DND-41 (cell line): ENCODE data around the gene FAAP100.
A peak's percentile ranks its signal among the peaks of the same experiment; 100 is the strongest.
"Not testable (repeated sequence)": the region's sequence is repeated elsewhere in the genome, so short reads cannot be mapped to it uniquely, and the experiment has no call there.

Source experiments
- ATAC-seq: fragments of 200-7000 bp; cut with Tn5 transposase; 3 replicates; pipeline ENCODE4 v1.9.1; 2021; ENCODE audit warnings: low read depth; ENCODE audit not compliant: insufficient read depth
- DNase-seq: peaks from one replicate; pipeline ENCODE4 v3.0.0-alpha.2; 2020
- H2AFZ ChIP-seq: 2 replicates; pipeline ENCODE4 v1.6.0; 2012; ENCODE audit warnings: low read depth, low read length
- H3K27ac ChIP-seq: 2 replicates; pipeline ENCODE4 v1.5.1; 2012; ENCODE audit warnings: low read length, inconsistent platforms
- H3K27me3 ChIP-seq: fragments of 200-600 bp; sonication (generic); 2 replicates; pipeline ENCODE4 v1.6.0; 2012; ENCODE audit warnings: low read length, mild to moderate bottlenecking, inconsistent platforms; ENCODE audit not compliant: insufficient read depth, poor library complexity
- H3K36me3 ChIP-seq: 2 replicates; pipeline ENCODE4 v1.5.1; 2012; ENCODE audit warnings: low read length, inconsistent platforms; ENCODE audit not compliant: insufficient read depth
- H3K4me1 ChIP-seq: 2 replicates; pipeline ENCODE4 v1.5.1; 2012; ENCODE audit warnings: mild to moderate bottlenecking, low read length; ENCODE audit not compliant: insufficient read depth
- H3K4me2 ChIP-seq: 2 replicates; pipeline ENCODE4 v1.6.0; 2012; ENCODE audit warnings: mild to moderate bottlenecking, moderate library complexity, low read length, inconsistent platforms; ENCODE audit not compliant: insufficient read depth
- H3K4me3 ChIP-seq, 2 experiments: fragments of 200-600 bp in 1 of 2; shearing (Covaris generic) in 1 of 2; 2 replicates each; pipeline ENCODE4 v1.5.1; 2012 to 2016; ENCODE audit warnings: inconsistent platforms in 2 of 2, low read length in 2 of 2, mild to moderate bottlenecking in 2 of 2, low read depth in 1 of 2, moderate library complexity in 1 of 2
- H3K79me2 ChIP-seq: 2 replicates; pipeline ENCODE4 v1.6.0; 2012; ENCODE audit warnings: low read length, inconsistent platforms; ENCODE audit not compliant: insufficient read depth
- H3K9ac ChIP-seq: 2 replicates; pipeline ENCODE4 v1.6.0; 2012; ENCODE audit warnings: low read depth, mild to moderate bottlenecking, inconsistent platforms, low read length, moderate library complexity
- H3K9me3 ChIP-seq: 2 replicates; pipeline ENCODE4 v1.5.1; 2012; ENCODE audit warnings: low read length, moderate library complexity, mild to moderate bottlenecking, inconsistent platforms; ENCODE audit not compliant: insufficient read depth, severe bottlenecking
- H4K20me1 ChIP-seq: 2 replicates; pipeline ENCODE4 v1.6.0; 2012; ENCODE audit warnings: low read length; ENCODE audit not compliant: insufficient read depth
- CTCF ChIP-seq: IDR thresholded peaks from 2 replicates; pipeline ENCODE4 v1.5.1; 2012; ENCODE audit warnings: borderline replicate concordance, low read length, moderate library complexity, mild to moderate bottlenecking; ENCODE audit not compliant: poor library complexity, severe bottlenecking; ENCODE audit errors: extremely low read depth
- EZH2 ChIP-seq: IDR thresholded peaks from 3 replicates; pipeline ENCODE4 v1.6.1; 2012; ENCODE audit warnings: borderline replicate concordance, low read depth, mild to moderate bottlenecking, moderate library complexity, low read length, inconsistent platforms; ENCODE audit not compliant: severe bottlenecking

Gene FAAP100

DNA sequence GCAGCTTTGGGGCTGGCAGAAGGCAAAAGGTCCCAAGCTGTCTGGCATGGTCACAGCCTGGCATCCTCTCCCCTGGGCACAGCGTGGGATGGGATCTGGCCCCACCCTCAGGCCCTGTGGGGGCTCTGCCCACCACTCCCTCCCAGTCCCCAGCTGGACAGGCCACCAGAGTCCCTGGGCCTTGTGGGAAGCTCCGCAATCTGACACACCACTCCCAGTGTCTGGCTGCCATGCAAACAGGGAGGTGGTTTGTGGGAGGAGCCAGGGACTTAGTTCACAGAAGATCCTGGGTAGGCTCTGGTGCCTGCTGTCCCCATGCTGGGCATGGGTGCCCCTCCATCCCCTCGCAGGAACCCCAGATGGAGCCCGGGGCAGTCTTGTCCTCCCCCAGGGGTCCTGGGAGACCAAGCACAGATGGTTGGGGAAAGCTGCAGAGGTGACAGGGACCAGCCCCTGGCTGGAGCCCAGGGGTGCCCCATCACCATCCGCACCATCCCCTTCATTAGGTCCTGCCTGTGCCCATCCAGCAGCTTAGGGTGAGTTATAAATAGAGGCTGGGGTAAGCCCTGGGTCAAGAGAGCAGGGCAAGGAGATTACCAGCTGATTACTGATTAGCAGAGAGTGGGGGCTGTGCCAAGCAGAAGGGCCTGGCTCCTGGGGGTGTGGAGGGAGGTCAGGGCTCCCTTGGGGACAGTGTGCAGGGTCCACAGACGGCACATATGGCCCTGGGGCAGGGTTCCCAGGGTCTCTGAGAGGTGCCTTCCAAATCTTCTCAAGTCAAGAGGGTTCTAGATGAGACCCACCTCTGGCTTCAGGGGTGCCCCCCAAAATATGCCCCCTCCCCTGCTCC is 17.8 kb downstream of the FAAP100 start:
- Histone ChIP-seq H3K79me2 (no peaks in the 10 kb centered on the region), H4K20me1 (peaks cover 27% of the 10 kb centered on the region), H3K27me3 (no peaks in the 10 kb centered on the region), H3K4me3 (no peak overlapping the region), H3K36me3 (peaks cover 12% of the 10 kb centered on the region), H3K9ac (no peak overlapping the region), H3K4me2 (no peak overlapping the region), H3K27ac (no peak overlapping the region), H2AFZ (no peak overlapping the region), H3K4me1 (no peaks in the 10 kb centered on the region), H3K9me3 (no peaks in the 10 kb centered on the region)
- TF ChIP-seq EZH2 (no peak), CTCF (no peak)
- ATAC-seq, result 0 out of 3 replicates have a peak, but pooled peaks have one; percentile 14
- DNase-seq, result no peak

DNA sequence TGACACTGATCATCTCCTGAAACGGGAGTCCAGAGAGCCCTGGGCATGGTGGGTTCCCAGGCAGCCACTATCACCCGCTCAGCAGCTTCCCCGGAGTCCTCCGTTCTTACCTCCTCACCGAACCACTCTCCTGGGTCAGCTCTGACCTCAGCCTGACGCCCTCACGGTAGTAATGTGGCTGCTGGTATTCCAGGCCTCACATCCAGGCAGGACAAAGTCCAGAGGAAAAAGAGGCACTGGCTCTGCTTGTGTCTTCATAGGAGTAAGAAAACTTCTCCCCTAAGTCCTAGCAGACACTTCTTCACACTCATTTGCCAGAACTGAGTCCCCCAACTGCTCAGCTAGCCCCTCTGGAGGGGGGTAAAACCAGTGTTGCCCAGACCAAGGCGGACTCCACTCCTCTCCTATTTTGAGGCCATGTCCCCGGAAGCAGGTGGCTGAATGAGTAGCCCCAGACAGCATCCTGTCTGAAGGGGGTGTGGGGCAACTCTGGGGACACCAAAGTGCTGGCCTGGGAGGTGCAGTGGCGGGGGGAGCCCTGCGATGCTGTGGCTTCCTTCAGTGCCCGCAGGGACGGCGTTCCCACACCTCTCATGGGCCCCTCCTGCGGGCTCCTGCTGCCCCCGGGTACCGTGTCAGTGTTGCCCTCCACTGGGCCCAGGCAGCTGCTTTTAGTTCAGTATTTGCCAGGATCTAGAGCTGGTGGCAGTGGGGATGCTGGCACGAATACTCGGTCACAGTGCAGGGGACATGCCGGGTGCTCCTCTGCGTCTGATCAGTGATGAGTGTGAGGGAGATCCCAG is 18.6 kb downstream of the FAAP100 start:
- no peak for TF ChIP-seq EZH2
- no peak for TF ChIP-seq CTCF
- H3K4me3 ChIP-seq, result no peak overlapping the region

GRCh38 chr17:81532490-81533287 is 19.5 kb downstream of the FAAP100 start:
- H2AFZ ChIP-seq, result no peak overlapping the region
- H4K20me1 ChIP-seq, result peaks cover 17% of the 10 kb centered on the region
- no peaks in the 10 kb centered on the region for H3K27me3 ChIP-seq
- H3K4me2 ChIP-seq, result no peak overlapping the region
- no peak overlapping the region for H3K27ac ChIP-seq
- no peak for TF ChIP-seq CTCF
- no peaks in the 10 kb centered on the region for H3K4me1 ChIP-seq
- ATAC-seq, result 0 out of 3 replicates have a peak, but pooled peaks have one; percentile 7
- H3K9me3 ChIP-seq, result no peaks in the 10 kb centered on the region
- no peak overlapping the region for H3K4me3 ChIP-seq
- no peak for DNase-seq
- H3K79me2 ChIP-seq, result no peaks in the 10 kb centered on the region
- no peaks in the 10 kb centered on the region for H3K36me3 ChIP-seq
- H3K9ac ChIP-seq, result no peak overlapping the region

More for the DNA sequence above, 18.6 kb downstream of the FAAP100 start:
- Histone ChIP-seq H2AFZ (no peak overlapping the region), H3K4me1 (no peaks in the 10 kb centered on the region), H3K9me3 (no peaks in the 10 kb centered on the region), H3K27me3 (no peaks in the 10 kb centered on the region), H3K36me3 (peaks cover 4% of the 10 kb centered on the region), H3K79me2 (no peaks in the 10 kb centered on the region), H3K9ac (no peak overlapping the region), H3K27ac (no peak overlapping the region), H3K4me2 (no peak overlapping the region), H4K20me1 (peaks cover 21% of the 10 kb centered on the region)
- ATAC-seq, result peak; percentile 17; the same call in 2 of the 3 replicates
- DNase-seq, result no peak

DNA sequence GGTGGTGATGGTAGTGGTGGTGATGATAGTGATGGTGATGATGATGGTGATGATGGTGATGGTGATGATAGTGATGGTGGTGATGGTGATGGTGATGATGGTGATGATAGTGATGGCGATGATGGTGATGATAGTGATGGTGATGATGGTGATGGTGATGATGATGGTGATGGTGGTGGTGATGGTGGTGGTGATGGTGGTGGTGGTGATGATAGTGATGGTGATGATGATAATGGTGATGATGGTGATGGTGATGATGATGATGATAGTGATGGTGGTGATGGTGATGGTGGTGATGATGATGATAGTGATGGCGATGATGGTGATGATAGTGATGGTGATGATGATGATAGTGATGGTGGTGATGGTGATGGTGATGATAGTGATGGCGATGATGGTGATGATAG is 20.2 kb downstream of the FAAP100 start:
- not testable (repeated sequence) for H3K4me1 ChIP-seq, H3K9me3 ChIP-seq, H3K27ac ChIP-seq, H3K36me3 ChIP-seq, H2AFZ ChIP-seq, H3K9ac ChIP-seq, H3K4me2 ChIP-seq, DNase-seq, H3K4me3 ChIP-seq, H3K79me2 ChIP-seq, ATAC-seq, H3K27me3 ChIP-seq
- peaks cover 13% of the 10 kb centered on the region; the same call in 1 of the 2 replicates for H4K20me1 ChIP-seq

DNA sequence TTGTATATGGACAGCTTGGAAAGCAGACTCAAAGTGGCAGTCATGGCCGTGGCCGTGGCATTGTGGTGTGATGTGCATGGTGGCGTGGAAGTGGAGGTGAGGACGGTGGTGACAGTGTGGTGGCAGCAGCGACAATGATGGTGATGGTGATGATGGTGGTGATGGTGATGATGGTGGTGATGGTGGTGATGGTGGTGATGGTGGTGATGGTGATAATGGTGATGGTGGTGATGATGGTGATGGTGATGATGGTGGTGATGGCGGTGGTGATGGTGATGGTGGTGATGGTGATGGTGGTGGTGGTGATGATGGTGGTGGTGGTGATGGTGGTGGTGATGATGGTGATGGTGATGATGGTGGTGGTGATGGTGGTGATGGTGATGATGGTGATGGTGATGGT is 21.1 kb downstream of the FAAP100 start:
- not testable (repeated sequence) for H3K79me2 ChIP-seq, H3K4me1 ChIP-seq, H3K27ac ChIP-seq, H3K4me2 ChIP-seq, H3K9me3 ChIP-seq, H3K4me3 ChIP-seq, ATAC-seq, H2AFZ ChIP-seq, DNase-seq, H3K36me3 ChIP-seq, H3K27me3 ChIP-seq, H3K9ac ChIP-seq
- H4K20me1 ChIP-seq, result peaks cover 13% of the 10 kb centered on the region
